HL-60 (cell line): Measurements from ENCODE around the gene DCHS2.

ENCODE experiments used
- DNase-seq, 2 experiments: peaks; one replicate each; pipeline ENCODE4 v3.0.0-alpha.2; 2010 to 2020; ENCODE audit warnings: low read depth in 1 of 2, low spot score in 1 of 2
- H3K27ac ChIP-seq: fragments of 250-450 bp; sonication (Bioruptor Pico); replicated peaks from 2 replicates; pipeline ENCODE4 v1.5.1; 2020; ENCODE audit warnings: mild to moderate bottlenecking, moderate library complexity
- H3K27me3 ChIP-seq: fragments of 250-450 bp; sonication (Bioruptor Pico); 2 replicates; pipeline ENCODE4 v1.5.1; 2021; ENCODE audit warnings: mild to moderate bottlenecking, moderate library complexity; ENCODE audit not compliant: insufficient read depth, poor library complexity, severe bottlenecking
- H3K4me3 ChIP-seq: replicated peaks from 2 replicates; pipeline ENCODE4 v1.5.1; 2011; ENCODE audit warnings: mild to moderate bottlenecking, control low read depth, low read length; ENCODE audit not compliant: insufficient read depth
- GABPA ChIP-seq: IDR thresholded peaks from 2 replicates; pipeline ENCODE4 v1.6.1; 2012; ENCODE audit warnings: low read depth
- POLR2AphosphoS5 ChIP-seq: IDR thresholded peaks from 2 replicates; pipeline ENCODE4 v1.6.1; 2012; ENCODE audit warnings: low read depth
- SPI1 ChIP-seq: IDR thresholded peaks from 2 replicates; pipeline ENCODE4 v1.6.1; 2012; ENCODE audit warnings: low read depth, mild to moderate bottlenecking, borderline replicate concordance
- TF ChIP-seq, protein P1 (sequence below): IDR thresholded peaks from 2 replicates; pipeline ENCODE4 v1.6.1; 2012; ENCODE audit warnings: low read depth; ENCODE audit not compliant: insufficient replicate concordance
- TF ChIP-seq, protein P2 (sequence below): IDR thresholded peaks from one replicate; pipeline ENCODE4 v1.5.1; 2011; ENCODE audit warnings: low read length, control low read depth, inconsistent platforms; ENCODE audit not compliant: insufficient read depth

DCHS2 gene

DNA sequence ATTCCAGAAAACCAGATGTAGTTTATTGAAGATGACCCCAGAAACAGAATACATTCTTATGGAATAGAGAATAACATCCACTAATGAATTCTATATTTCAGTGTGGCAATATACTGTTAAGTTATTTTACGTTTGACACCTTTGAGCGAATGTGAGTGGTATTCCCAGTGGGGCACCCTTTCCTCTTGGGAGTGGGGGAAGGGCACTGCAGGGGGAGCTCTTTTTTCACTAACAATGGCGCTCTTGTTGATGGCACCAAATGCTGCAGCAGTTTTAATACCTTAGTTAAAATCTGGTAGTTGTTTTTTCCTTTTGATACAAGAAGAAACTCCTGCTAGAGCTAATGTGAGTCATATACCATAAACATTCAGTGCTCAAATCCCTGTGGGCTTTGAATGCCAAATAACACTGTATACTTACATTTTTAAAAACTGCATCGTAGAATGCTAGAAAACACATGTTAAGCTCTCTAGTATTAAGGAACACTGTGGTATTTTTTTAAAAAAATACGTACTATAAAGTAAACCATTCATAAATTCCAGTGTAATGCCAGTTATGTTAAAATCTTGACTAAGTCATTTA lies 178.5 kb downstream of the DCHS2 start:
- Histone ChIP-seq H3K27me3 (peaks cover 2% of the 10 kb centered on the region), H3K4me3 (no peak overlapping the region), H3K27ac (no peak overlapping the region)
- no peak for DNase-seq
- TF ChIP-seq SPI1: no peak
- TF ChIP-seq, protein P1, sequence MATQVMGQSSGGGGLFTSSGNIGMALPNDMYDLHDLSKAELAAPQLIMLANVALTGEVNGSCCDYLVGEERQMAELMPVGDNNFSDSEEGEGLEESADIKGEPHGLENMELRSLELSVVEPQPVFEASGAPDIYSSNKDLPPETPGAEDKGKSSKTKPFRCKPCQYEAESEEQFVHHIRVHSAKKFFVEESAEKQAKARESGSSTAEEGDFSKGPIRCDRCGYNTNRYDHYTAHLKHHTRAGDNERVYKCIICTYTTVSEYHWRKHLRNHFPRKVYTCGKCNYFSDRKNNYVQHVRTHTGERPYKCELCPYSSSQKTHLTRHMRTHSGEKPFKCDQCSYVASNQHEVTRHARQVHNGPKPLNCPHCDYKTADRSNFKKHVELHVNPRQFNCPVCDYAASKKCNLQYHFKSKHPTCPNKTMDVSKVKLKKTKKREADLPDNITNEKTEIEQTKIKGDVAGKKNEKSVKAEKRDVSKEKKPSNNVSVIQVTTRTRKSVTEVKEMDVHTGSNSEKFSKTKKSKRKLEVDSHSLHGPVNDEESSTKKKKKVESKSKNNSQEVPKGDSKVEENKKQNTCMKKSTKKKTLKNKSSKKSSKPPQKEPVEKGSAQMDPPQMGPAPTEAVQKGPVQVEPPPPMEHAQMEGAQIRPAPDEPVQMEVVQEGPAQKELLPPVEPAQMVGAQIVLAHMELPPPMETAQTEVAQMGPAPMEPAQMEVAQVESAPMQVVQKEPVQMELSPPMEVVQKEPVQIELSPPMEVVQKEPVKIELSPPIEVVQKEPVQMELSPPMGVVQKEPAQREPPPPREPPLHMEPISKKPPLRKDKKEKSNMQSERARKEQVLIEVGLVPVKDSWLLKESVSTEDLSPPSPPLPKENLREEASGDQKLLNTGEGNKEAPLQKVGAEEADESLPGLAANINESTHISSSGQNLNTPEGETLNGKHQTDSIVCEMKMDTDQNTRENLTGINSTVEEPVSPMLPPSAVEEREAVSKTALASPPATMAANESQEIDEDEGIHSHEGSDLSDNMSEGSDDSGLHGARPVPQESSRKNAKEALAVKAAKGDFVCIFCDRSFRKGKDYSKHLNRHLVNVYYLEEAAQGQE: no peak
- TF ChIP-seq, protein P2, sequence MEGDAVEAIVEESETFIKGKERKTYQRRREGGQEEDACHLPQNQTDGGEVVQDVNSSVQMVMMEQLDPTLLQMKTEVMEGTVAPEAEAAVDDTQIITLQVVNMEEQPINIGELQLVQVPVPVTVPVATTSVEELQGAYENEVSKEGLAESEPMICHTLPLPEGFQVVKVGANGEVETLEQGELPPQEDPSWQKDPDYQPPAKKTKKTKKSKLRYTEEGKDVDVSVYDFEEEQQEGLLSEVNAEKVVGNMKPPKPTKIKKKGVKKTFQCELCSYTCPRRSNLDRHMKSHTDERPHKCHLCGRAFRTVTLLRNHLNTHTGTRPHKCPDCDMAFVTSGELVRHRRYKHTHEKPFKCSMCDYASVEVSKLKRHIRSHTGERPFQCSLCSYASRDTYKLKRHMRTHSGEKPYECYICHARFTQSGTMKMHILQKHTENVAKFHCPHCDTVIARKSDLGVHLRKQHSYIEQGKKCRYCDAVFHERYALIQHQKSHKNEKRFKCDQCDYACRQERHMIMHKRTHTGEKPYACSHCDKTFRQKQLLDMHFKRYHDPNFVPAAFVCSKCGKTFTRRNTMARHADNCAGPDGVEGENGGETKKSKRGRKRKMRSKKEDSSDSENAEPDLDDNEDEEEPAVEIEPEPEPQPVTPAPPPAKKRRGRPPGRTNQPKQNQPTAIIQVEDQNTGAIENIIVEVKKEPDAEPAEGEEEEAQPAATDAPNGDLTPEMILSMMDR: no peak
- TF ChIP-seq POLR2AphosphoS5: no peak

DNA sequence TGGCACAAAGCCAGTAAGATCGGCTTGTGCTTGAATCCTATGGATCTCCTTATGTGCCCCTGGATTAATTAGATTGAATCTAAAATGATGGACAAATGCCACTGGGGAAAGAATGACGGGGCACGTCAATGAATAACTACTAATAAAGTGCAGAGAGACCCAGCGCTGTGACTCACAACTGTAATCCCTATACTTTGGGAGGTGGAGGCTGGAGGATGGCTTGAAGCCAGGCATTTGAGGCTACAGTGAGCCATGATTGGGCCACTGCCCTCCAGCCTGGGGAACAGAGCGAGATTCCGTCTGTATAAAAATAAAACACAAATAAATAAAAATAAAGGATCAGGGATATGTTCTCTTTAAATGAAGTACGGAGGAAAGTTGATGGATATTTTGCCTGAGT lies 179.4 kb downstream of the DCHS2 start:
- Histone ChIP-seq H3K27me3 (no peaks in the 10 kb centered on the region), H3K27ac (no peak overlapping the region), H3K4me3 (no peak overlapping the region)
- DNase-seq: no peak
- TF ChIP-seq POLR2AphosphoS5 (no peak), GABPA (no peak), SPI1 (no peak)
- TF ChIP-seq, protein P2: no peak
- TF ChIP-seq, protein P1: no peak

DNA sequence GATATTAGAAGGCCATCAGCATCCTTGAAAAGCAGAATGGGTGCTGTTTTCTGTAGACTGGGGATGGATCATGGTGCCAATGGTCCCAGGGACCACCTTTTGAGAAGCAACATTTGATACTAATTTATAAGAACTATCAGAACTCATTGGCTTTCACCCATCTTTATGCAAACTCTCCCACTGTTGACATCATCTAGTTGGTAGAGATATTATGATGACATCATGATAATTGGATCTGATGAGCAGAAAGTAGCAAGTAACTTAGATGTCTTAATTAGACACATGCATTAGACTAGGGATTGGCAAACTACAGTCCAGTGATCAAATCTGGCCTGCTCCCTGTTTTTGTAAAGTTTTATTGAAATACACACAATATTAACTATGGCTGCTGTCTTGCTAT lies 181.0 kb downstream of the DCHS2 start:
- TF ChIP-seq, protein P2: no peak
- TF ChIP-seq GABPA (no peak), SPI1 (no peak), POLR2AphosphoS5 (no peak)
- TF ChIP-seq, protein P1: no peak
- Histone ChIP-seq H3K27ac (no peak overlapping the region), H3K27me3 (no peaks in the 10 kb centered on the region), H3K4me3 (no peak overlapping the region)
- DNase-seq: no peak
